Kidney (tissue), 14 donors: ENCODE data around the gene GPR180. TPM values are rescaled to one million over a fixed set of nuclear protein-coding genes. Genes with fewer than 3 reads are reported as not detected.

ENCODE experiments used
- DNase-seq, 5 donors: peaks; one replicate each; pipeline ENCODE4 v3.0.0-alpha.2; 2013 to 2020
- FAIRE-seq: peaks from 2 replicates; lab custom pipeline; 2012; peaks lifted over from hg19 to GRCh38; lab: Jason Lieb, UNC
- H3K27ac ChIP-seq, 2 donors: one replicate each; pipeline ENCODE4 v1.7.0; 2013; ENCODE audit warnings: low read depth in 2 of 2, low read length in 2 of 2, inconsistent platforms in 1 of 2
- H3K27me3 ChIP-seq: one replicate; pipeline ENCODE4 v1.7.1; 2013; ENCODE audit warnings: low read length, inconsistent platforms; ENCODE audit not compliant: control insufficient read depth, insufficient read depth
- H3K36me3 ChIP-seq, 3 donors: one replicate each; pipeline versions ENCODE4 v1.7.0 to v1.7.1; 2013; ENCODE audit warnings: low read length in 3 of 3, control low read depth in 1 of 3, inconsistent platforms in 1 of 3; ENCODE audit not compliant: insufficient read depth in 3 of 3, control insufficient read depth in 2 of 3
- H3K4me1 ChIP-seq, 3 donors: one replicate each; pipeline versions ENCODE4 v1.7.0 to v1.7.1; 2013; ENCODE audit warnings: low read length in 3 of 3, inconsistent platforms in 1 of 3, low read depth in 1 of 3; ENCODE audit not compliant: control insufficient read depth in 2 of 3, insufficient read depth in 2 of 3
- H3K4me3 ChIP-seq, 3 donors: one replicate each; pipeline versions ENCODE4 v1.7.0 to v1.8.1; 2013; ENCODE audit warnings: low read length in 3 of 3, control low read depth in 1 of 3, inconsistent platforms in 1 of 3
- H3K9ac ChIP-seq, 3 donors: one replicate each; pipeline versions ENCODE4 v1.7.0 to v1.7.1; 2013; ENCODE audit warnings: low read length in 3 of 3, control low read depth in 1 of 3, inconsistent platforms in 1 of 3
- H3K9me3 ChIP-seq, 3 donors: one replicate each; pipeline versions ENCODE4 v1.7.0 to v1.7.1; 2013; ENCODE audit warnings: low read length in 3 of 3, control low read depth in 1 of 3, inconsistent platforms in 1 of 3; ENCODE audit not compliant: control insufficient read depth in 2 of 3, insufficient read depth in 1 of 3
- CTCF ChIP-seq: IDR thresholded peaks from 3 replicates; pipeline ENCODE4 v1.5.1; 2012; ENCODE audit warnings: mild to moderate bottlenecking, moderate library complexity, borderline replicate concordance; ENCODE audit not compliant: insufficient read depth; ENCODE audit errors: extremely low read depth
- intact Hi-C: fragments of 100-400 bp; cut with DNase I; formaldehyde crosslinking; loops from one replicate; pipeline ENCODE4 v1.11.1; 2022
- polyA plus RNA-seq: library from polyadenylated mRNA; stranded (reverse); fragments of 350-450 nt; fragmentation: Illumina TruSeq; extraction: RNeasy Lipid Tissue Mini Kit (QIAGEN cat#74804); gene quantifications from one replicate; pipeline ENCODE4 v1.2.3, GENCODE V29; 2014; ENCODE audit warnings: low read depth, low replicate concordance; ENCODE audit not compliant: insufficient read depth
- total RNA-seq: library from RNA; stranded (reverse); fragmentation: NEBNext Ultra II Directional; extraction: Animal tissue kit (Norgen Biotek cat#: 25700); gene quantifications from one replicate; pipeline ENCODE4 v1.2.1, GENCODE V29; 2021
- donor health status: control.
- donor health status: control.
- donor health status: control.
- donor health status: control.
- donor health status: control.
- donor health status: DM: yes; HTN: yes; CAD: no.
- donor health status: Normal renal cell carcinoma (clear cell type).

GPR180 gene
- total and polyA plus RNA-seq, 2 donors from 2014 or later, result 1.8 to 5.2 TPM

- FAIRE-seq, result no peak
- no peaks in the 10 kb centered on the region for H3K36me3 ChIP-seq
- intact Hi-C loops, result no loop called here
- H3K9me3 ChIP-seq, result no peaks in the 10 kb centered on the region
- no peaks in the 10 kb centered on the region for H3K27me3 ChIP-seq
- peaks cover 0 to 1% (median 0%) of the 10 kb centered on the region in 3 donors for H3K4me1 ChIP-seq
- H3K27ac ChIP-seq, result no peak overlapping the region
- no peak for TF ChIP-seq CTCF
- H3K9ac ChIP-seq, result no peak overlapping the region
- H3K4me3 ChIP-seq, result no peak overlapping the region
- no peak for DNase-seq
Observed at GRCh38 chr13:94646904-94647303, 45.2 kb downstream of the GPR180 start.

- intact Hi-C loops, result no loop called here
- H3K9ac ChIP-seq, result no peak overlapping the region
- no peak overlapping the region for H3K4me3 ChIP-seq
- peaks cover 2% of the 10 kb centered on the region for H3K27me3 ChIP-seq
- no peak for TF ChIP-seq CTCF
- no peaks in the 10 kb centered on the region for H3K36me3 ChIP-seq
- H3K27ac ChIP-seq, result no peak overlapping the region
- FAIRE-seq, result no peak
- DNase-seq, result no peak
- H3K4me1 ChIP-seq, result no peaks in the 10 kb centered on the region
- H3K9me3 ChIP-seq, result peaks cover 0 to 3% (median 0%) of the 10 kb centered on the region in 3 donors
Observed at GRCh38 chr13:94656176-94656575, 54.5 kb downstream of the GPR180 start.

GRCh38 chr13:94656766-94657165 lies 55.1 kb downstream of the GPR180 start:
- intact Hi-C loops, result no loop called here

More at GRCh38 chr13:94656766-94657165, 55.1 kb downstream of the GPR180 start:
- no peak overlapping the region for H3K9ac ChIP-seq
- DNase-seq, result no peak
- peaks cover 0 to 3% (median 0%) of the 10 kb centered on the region in 3 donors for H3K9me3 ChIP-seq
- peaks cover 5% of the 10 kb centered on the region for H3K27me3 ChIP-seq
- H3K36me3 ChIP-seq, result no peaks in the 10 kb centered on the region
- FAIRE-seq, result no peak
- H3K4me3 ChIP-seq, result no peak overlapping the region
- TF ChIP-seq CTCF, result no peak
- no peak overlapping the region for H3K27ac ChIP-seq
- H3K4me1 ChIP-seq, result no peaks in the 10 kb centered on the region
